H1 (cell line): ENCODE data around the gene SLC37A1. TPM values are rescaled to one million over a fixed set of nuclear protein-coding genes. Genes with fewer than 3 reads are reported as not detected.

Experiments used
- PHF8 ChIP-seq: fragments of 200-600 bp; sonication (generic); conservative IDR thresholded peaks from 2 replicates; pipeline ENCODE4 v1.7.1; 2012; ENCODE audit warnings: low read depth, mild to moderate bottlenecking, inconsistent platforms, low read length, moderate library complexity
- SIX5 ChIP-seq: IDR thresholded peaks from 2 replicates; pipeline ENCODE4 v1.6.1; 2011; ENCODE audit warnings: mild to moderate bottlenecking, low read depth, low read length
- SP1 ChIP-seq: IDR thresholded peaks from 2 replicates; pipeline ENCODE4 v1.6.1; 2011; ENCODE audit warnings: low read depth, low read length
- polyA plus RNA-seq, 7 experiments: library from polyadenylated mRNA; depleted of rRNA in 3 of 7; stranded (reverse) in 5 of 7; unstranded in 2 of 7; fragments of >200 nt in 5 of 7; fragments of 200-250 nt in 2 of 7; gene quantifications; 1 replicate in 5 of 7; 2 replicates in 1 of 7; 4 replicates in 1 of 7; pipeline versions ENCODE4 v1.2.1 to v1.2.3, GENCODE V29; 2011 to 2013; ENCODE audit warnings: missing spikeins in 2 of 7, mixed read lengths in 2 of 7
- total RNA-seq: library from RNA; stranded (reverse); fragmentation: NEBNext Ultra II Directional; extraction: Animal tissue kit (Norgen Biotek cat#: 25700); gene quantifications from 2 replicates; pipeline ENCODE4 v1.2.1, GENCODE V29; 2021
- TF ChIP-seq, protein P1 (sequence below): IDR thresholded peaks from 2 replicates; pipeline ENCODE4 v1.6.1; 2012; ENCODE audit warnings: low read length, inconsistent platforms

The SLC37A1 gene
- total and polyA plus RNA-seq, 2 of the 8 experiments (the other 6 are each of a cell fraction or from before 2014, with no cell fraction given): 15.6 to 30.9 TPM

DNA sequence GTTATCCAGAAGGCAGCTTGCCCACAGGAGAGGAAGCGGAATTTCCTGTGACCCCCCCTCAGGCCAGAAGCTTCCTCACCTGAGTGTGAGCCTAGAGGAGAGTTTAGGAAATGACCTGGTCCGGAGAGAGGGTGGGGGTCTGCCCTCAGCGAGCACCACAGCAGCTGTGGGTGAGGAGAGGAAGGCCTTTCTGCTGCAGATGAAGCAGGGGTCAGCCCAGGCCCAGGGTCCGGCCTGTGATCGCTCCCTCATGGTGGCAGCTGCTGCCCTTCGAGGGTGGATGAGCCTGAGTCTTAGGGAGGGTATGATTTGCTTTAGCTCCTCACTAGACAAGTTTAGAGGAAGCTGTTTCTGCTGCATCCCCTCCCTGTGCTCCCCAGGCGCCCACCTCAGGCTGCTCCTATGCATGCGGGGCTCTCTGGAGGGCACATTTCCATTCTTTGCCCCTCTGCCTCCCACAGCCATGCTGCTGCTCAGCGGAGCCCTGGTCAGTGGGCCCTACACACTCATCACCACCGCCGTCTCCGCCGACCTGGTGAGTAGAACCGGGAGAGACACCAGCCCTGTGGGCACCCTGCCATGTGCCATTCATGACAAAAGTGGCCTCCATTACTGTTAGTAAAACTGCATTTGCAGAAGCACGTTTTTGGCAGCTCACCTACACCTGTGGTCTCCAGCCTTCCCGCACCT, 53.0 kb downstream of the SLC37A1 start (continued):
- TF ChIP-seq, protein P1, sequence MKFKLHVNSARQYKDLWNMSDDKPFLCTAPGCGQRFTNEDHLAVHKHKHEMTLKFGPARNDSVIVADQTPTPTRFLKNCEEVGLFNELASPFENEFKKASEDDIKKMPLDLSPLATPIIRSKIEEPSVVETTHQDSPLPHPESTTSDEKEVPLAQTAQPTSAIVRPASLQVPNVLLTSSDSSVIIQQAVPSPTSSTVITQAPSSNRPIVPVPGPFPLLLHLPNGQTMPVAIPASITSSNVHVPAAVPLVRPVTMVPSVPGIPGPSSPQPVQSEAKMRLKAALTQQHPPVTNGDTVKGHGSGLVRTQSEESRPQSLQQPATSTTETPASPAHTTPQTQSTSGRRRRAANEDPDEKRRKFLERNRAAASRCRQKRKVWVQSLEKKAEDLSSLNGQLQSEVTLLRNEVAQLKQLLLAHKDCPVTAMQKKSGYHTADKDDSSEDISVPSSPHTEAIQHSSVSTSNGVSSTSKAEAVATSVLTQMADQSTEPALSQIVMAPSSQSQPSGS: no peak
- TF ChIP-seq SIX5 (no peak), SP1 (no peak), PHF8 (no peak)
